Endothelial cell (in vitro differentiated cells): ENCODE results near the gene BTN3A1. TPM values are rescaled to one million over a fixed set of nuclear protein-coding genes. Genes with fewer than 3 reads are reported as not detected.

Experiments used
- DNase-seq: peaks from one replicate; pipeline ENCODE4 v3.0.0; 2021; ENCODE audit warnings: low spot score
- H3K27ac Mint-ChIP-seq: one replicate; pipeline ENCODE4 v1.8.0; 2021; ENCODE audit warnings: mixed read lengths, inconsistent platforms; ENCODE audit not compliant: unreplicated experiment
- H3K27me3 Mint-ChIP-seq: one replicate; pipeline ENCODE4 v1.8.0; 2021; ENCODE audit warnings: mild to moderate bottlenecking, moderate library complexity, mixed read lengths, inconsistent platforms; ENCODE audit not compliant: unreplicated experiment
- H3K36me3 Mint-ChIP-seq: one replicate; pipeline ENCODE4 v1.8.0; 2021; ENCODE audit warnings: mild to moderate bottlenecking, low read depth, mixed read lengths, inconsistent platforms; ENCODE audit not compliant: unreplicated experiment
- H3K4me1 Mint-ChIP-seq: one replicate; pipeline ENCODE4 v1.8.0; 2021; ENCODE audit warnings: mild to moderate bottlenecking, mixed read lengths, inconsistent platforms; ENCODE audit not compliant: unreplicated experiment
- H3K4me3 Mint-ChIP-seq: one replicate; pipeline ENCODE4 v1.8.0; 2021; ENCODE audit warnings: mild to moderate bottlenecking, mixed read lengths, inconsistent platforms; ENCODE audit not compliant: unreplicated experiment
- H3K9me3 Mint-ChIP-seq: one replicate; pipeline ENCODE4 v1.8.0; 2021; ENCODE audit warnings: mixed read lengths, inconsistent platforms; ENCODE audit not compliant: unreplicated experiment
- CTCF ChIP-seq: fragments of 200-600 bp; sonication (generic); IDR thresholded peaks from one replicate; pipeline ENCODE4 v1.5.0; 2021; ENCODE audit warnings: antibody characterized with exemption; ENCODE audit not compliant: unreplicated experiment
- total RNA-seq: library from RNA; stranded (reverse); fragmentation: NEBNext Ultra II Directional; extraction: Animal tissue kit (Norgen Biotek cat#: 25700); gene quantifications from one replicate; pipeline ENCODE4 v1.2.1, GENCODE V29; 2021; ENCODE audit not compliant: unreplicated experiment

Gene BTN3A1
- total RNA-seq, 1 donor from 2014 or later, result 7.1 TPM

GRCh38 chr6:26385734-26386125 lies 16.3 kb upstream of the BTN3A1 start:
- TF ChIP-seq CTCF, result no peak

GRCh38 chr6:26387565-26387964 lies 14.5 kb upstream of the BTN3A1 start:
- H3K36me3 Mint-ChIP-seq, result peaks cover 8% of the 10 kb centered on the region
- no peak overlapping the region for H3K27ac Mint-ChIP-seq
- no peak overlapping the region for H3K4me3 Mint-ChIP-seq
- DNase-seq, result no peak
- H3K4me1 Mint-ChIP-seq, result peaks cover 11% of the 10 kb centered on the region
- H3K9me3 Mint-ChIP-seq, result no peaks in the 10 kb centered on the region
- no peak for TF ChIP-seq CTCF
- H3K27me3 Mint-ChIP-seq, result no peaks in the 10 kb centered on the region

More at GRCh38 chr6:26385734-26386125, 16.3 kb upstream of the BTN3A1 start:
- peaks cover 18% of the 10 kb centered on the region for H3K4me1 Mint-ChIP-seq
- H3K9me3 Mint-ChIP-seq, result no peaks in the 10 kb centered on the region
- DNase-seq, result no peak
- H3K4me3 Mint-ChIP-seq, result no peak overlapping the region
- peaks cover 2% of the 10 kb centered on the region for H3K27me3 Mint-ChIP-seq
- no peak overlapping the region for H3K27ac Mint-ChIP-seq
- H3K36me3 Mint-ChIP-seq, result peaks cover 8% of the 10 kb centered on the region

GRCh38 chr6:26388014-26388413 lies 14.1 kb upstream of the BTN3A1 start:
- DNase-seq, result no peak
- peaks cover 8% of the 10 kb centered on the region for H3K36me3 Mint-ChIP-seq
- H3K4me1 Mint-ChIP-seq, result peaks cover 9% of the 10 kb centered on the region
- TF ChIP-seq CTCF, result no peak
- H3K27me3 Mint-ChIP-seq, result peaks cover 2% of the 10 kb centered on the region
- H3K27ac Mint-ChIP-seq, result no peak overlapping the region
- H3K9me3 Mint-ChIP-seq, result no peaks in the 10 kb centered on the region
- no peak overlapping the region for H3K4me3 Mint-ChIP-seq

GRCh38 chr6:26388441-26388840 lies 13.6 kb upstream of the BTN3A1 start:
- TF ChIP-seq CTCF, result no peak
- DNase-seq, result no peak
- H3K36me3 Mint-ChIP-seq, result peaks cover 8% of the 10 kb centered on the region
- H3K27ac Mint-ChIP-seq, result no peak overlapping the region
- H3K4me1 Mint-ChIP-seq, result peaks cover 9% of the 10 kb centered on the region
- H3K4me3 Mint-ChIP-seq, result no peak overlapping the region
- no peaks in the 10 kb centered on the region for H3K9me3 Mint-ChIP-seq
- peaks cover 2% of the 10 kb centered on the region for H3K27me3 Mint-ChIP-seq

- no peak for TF ChIP-seq CTCF
- no peak for DNase-seq
- H3K9me3 Mint-ChIP-seq, result no peaks in the 10 kb centered on the region
- H3K4me3 Mint-ChIP-seq, result peak overlapping the region; percentile 53
- H3K4me1 Mint-ChIP-seq, result peaks cover 6% of the 10 kb centered on the region
- no peak overlapping the region for H3K27ac Mint-ChIP-seq
- peaks cover 8% of the 10 kb centered on the region for H3K36me3 Mint-ChIP-seq
- H3K27me3 Mint-ChIP-seq, result peaks cover 2% of the 10 kb centered on the region
Measured at GRCh38 chr6:26389349-26389894, 12.7 kb upstream of the BTN3A1 start.
